Measurements from ENCODE around the gene MKNK1.

Gene MKNK1

GRCh38 chr1:46616277-46617107, 12.4 kb upstream of the MKNK1 start, which contains the start of gene MOB3C:
TSS of gene MOB3C (minus strand) at chr1:46616811. CDS start at chr1:46613321, 3,490 bp downstream.
- Histone ChIP-seq H3K4me3 (IDR thresholded peaks at IDR 0.05; ENCODE audit: insufficient read depth, low read depth, low read length) (peak within 1 kb of the TSS; percentile 90), H3K4me2 (peak within 1 kb of the TSS; percentile 93), H3K79me2 (ENCODE audit: insufficient read depth, low read depth) (0 out of 2 replicates have a peak, but pooled peaks cover 5% of the 10 kb centered on the region), H3K36me3 (ENCODE audit: insufficient read depth) (no peaks in the 10 kb centered on the region), H4K20me1 (ENCODE audit: insufficient read depth) (no peaks in the 10 kb centered on the region), H3K4me1 (ENCODE audit: low read depth, poor library complexity, severe bottlenecking) (peaks cover 13% of the 10 kb centered on the region), H3K9ac (peak within 1 kb of the TSS; percentile 78), H3K27me3 (ENCODE audit: insufficient read depth, low read depth) (no peaks in the 10 kb centered on the region), H2AFZ (ENCODE audit: low read depth) (peak within 1 kb of the TSS; percentile 93), H3K27ac (peak within 1 kb of the TSS; percentile 45)
- no peak for TF ChIP-seq CTCF (conservative IDR thresholded peaks at IDR 0.05; ENCODE audit: low read depth, low read length)

DNA sequence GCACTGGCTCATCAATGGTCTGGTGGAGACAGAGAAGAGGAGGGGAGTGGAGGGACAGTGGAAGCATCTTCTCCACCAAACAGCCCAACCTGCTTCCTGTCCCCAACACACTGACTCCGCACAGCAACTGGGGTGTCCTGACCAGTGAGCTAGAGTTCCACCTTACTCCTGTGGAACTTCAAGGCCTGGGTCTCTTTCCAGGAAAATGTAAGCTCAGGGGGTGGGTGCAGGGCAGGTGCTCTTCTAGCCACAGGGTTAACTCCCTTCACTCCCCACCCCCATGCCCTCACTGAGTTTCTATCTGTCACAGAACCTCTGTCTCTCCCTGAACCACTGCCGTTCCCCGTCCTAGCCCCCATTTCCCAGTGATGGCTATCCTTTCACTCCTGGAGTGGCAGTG, 11.7 kb upstream of the MKNK1 start:
- H3K36me3 ChIP-seq (ENCODE audit: insufficient read depth) = no peaks in the 10 kb centered on the region
- peak overlapping the region; percentile 78 for H3K9ac ChIP-seq
- 0 out of 2 replicates have a peak, but pooled peaks cover 5% of the 10 kb centered on the region for H3K79me2 ChIP-seq (ENCODE audit: insufficient read depth, low read depth)
- H3K27me3 ChIP-seq (ENCODE audit: insufficient read depth, low read depth) = no peaks in the 10 kb centered on the region
- no peaks in the 10 kb centered on the region for H4K20me1 ChIP-seq (ENCODE audit: insufficient read depth)
- peak overlapping the region; percentile 93 for H3K4me2 ChIP-seq
- no peak overlapping the region for H3K27ac ChIP-seq
- H2AFZ ChIP-seq (ENCODE audit: low read depth) = peak overlapping the region; percentile 93; the same call in 1 of the 2 replicates
- peak overlapping the region; percentile 90 for H3K4me3 ChIP-seq (IDR thresholded peaks at IDR 0.05; ENCODE audit: insufficient read depth, low read depth, low read length)
- no peak for TF ChIP-seq CTCF (conservative IDR thresholded peaks at IDR 0.05; ENCODE audit: low read depth, low read length)
- peaks cover 13% of the 10 kb centered on the region for H3K4me1 ChIP-seq (ENCODE audit: low read depth, poor library complexity, severe bottlenecking)

DNA sequence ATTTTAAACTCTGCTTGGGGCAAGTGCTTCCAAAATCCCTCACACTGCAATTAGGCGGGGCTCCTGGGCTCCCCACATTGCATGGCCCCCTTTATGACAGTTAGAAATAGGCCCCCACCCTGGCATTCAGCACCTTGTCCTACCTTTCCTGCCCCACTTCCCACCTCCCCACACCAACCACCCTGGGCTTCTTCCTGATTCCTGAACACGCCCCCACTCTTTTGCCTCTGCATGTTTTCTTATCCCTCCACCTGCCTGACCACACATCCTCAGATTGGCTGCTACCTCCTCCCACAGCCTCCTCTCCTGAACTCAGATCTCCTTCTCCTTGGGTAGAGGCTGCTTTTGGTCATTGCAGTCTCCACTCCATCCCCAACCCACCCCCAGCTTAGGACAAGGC, 11.0 kb upstream of the MKNK1 start:
- H3K27ac ChIP-seq = no peak overlapping the region
- H3K79me2 ChIP-seq (ENCODE audit: insufficient read depth, low read depth) = 0 out of 2 replicates have a peak, but pooled peaks cover 5% of the 10 kb centered on the region
- H3K4me1 ChIP-seq (ENCODE audit: low read depth, poor library complexity, severe bottlenecking) = peaks cover 13% of the 10 kb centered on the region
- H3K4me3 ChIP-seq (IDR thresholded peaks at IDR 0.05; ENCODE audit: insufficient read depth, low read depth, low read length) = no peak overlapping the region
- H3K4me2 ChIP-seq = peak overlapping the region; percentile 93
- no peak for TF ChIP-seq CTCF (conservative IDR thresholded peaks at IDR 0.05; ENCODE audit: low read depth, low read length)
- no peaks in the 10 kb centered on the region for H3K36me3 ChIP-seq (ENCODE audit: insufficient read depth)
- H3K9ac ChIP-seq = no peak overlapping the region
- H3K27me3 ChIP-seq (ENCODE audit: insufficient read depth, low read depth) = no peaks in the 10 kb centered on the region
- H2AFZ ChIP-seq (ENCODE audit: low read depth) = no peak overlapping the region; the same call in 1 of the 2 replicates
- no peaks in the 10 kb centered on the region for H4K20me1 ChIP-seq (ENCODE audit: insufficient read depth)

- no peak overlapping the region for H2AFZ ChIP-seq (ENCODE audit: low read depth)
Observed at GRCh38 chr1:46614604-46614984, 10.5 kb upstream of the MKNK1 start.

More at GRCh38 chr1:46614604-46614984, 10.5 kb upstream of the MKNK1 start:
- TF ChIP-seq CTCF (conservative IDR thresholded peaks at IDR 0.05; ENCODE audit: low read depth, low read length) = no peak
- Histone ChIP-seq H3K9ac (no peak overlapping the region), H3K27me3 (ENCODE audit: insufficient read depth, low read depth) (no peaks in the 10 kb centered on the region), H3K4me1 (ENCODE audit: low read depth, poor library complexity, severe bottlenecking) (peaks cover 13% of the 10 kb centered on the region), H3K27ac (no peak overlapping the region), H3K79me2 (ENCODE audit: insufficient read depth, low read depth) (0 out of 2 replicates have a peak, but pooled peaks cover 5% of the 10 kb centered on the region), H3K4me2 (no peak overlapping the region), H3K36me3 (ENCODE audit: insufficient read depth) (no peaks in the 10 kb centered on the region), H4K20me1 (ENCODE audit: insufficient read depth) (no peaks in the 10 kb centered on the region), H3K4me3 (IDR thresholded peaks at IDR 0.05; ENCODE audit: insufficient read depth, low read depth, low read length) (no peak overlapping the region)

Data from KMS-11 (cell line).